HG03159 (cell line): Measurements from ENCODE around the gene GPR146.
"Not testable (repeated sequence)": the region's sequence is repeated elsewhere in the genome, so short reads cannot be mapped to it uniquely, and the experiment has no call there.

Experiments
- ATAC-seq: cut with Tn5 transposase; IDR thresholded peaks from one replicate; pipeline ENCODE4 v1.9.1; 2021; ENCODE audit warnings: mild to moderate bottlenecking, moderate library complexity; ENCODE audit not compliant: unreplicated experiment

Gene GPR146

DNA sequence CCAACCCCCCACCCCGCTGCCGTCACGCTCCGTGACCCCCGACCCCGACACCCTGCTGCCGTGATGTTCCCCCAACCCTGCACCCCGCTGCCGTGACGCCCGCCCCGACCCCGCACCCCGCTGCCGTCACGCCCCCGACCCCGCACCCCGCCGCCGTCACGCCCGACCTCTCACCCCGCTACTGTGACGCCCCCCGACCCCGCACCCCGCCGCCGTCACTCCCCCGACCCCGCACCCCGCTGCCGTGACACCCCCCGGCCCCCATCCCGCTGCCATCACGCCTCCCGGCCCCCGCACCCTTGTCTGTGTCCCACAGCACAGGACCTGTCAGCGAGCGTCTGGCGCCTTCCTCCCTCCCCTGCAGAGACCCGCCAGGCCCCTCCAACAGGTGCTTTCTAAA lies 29.7 kb downstream of the GPR146 start:
- ATAC-seq = not testable (repeated sequence)

DNA sequence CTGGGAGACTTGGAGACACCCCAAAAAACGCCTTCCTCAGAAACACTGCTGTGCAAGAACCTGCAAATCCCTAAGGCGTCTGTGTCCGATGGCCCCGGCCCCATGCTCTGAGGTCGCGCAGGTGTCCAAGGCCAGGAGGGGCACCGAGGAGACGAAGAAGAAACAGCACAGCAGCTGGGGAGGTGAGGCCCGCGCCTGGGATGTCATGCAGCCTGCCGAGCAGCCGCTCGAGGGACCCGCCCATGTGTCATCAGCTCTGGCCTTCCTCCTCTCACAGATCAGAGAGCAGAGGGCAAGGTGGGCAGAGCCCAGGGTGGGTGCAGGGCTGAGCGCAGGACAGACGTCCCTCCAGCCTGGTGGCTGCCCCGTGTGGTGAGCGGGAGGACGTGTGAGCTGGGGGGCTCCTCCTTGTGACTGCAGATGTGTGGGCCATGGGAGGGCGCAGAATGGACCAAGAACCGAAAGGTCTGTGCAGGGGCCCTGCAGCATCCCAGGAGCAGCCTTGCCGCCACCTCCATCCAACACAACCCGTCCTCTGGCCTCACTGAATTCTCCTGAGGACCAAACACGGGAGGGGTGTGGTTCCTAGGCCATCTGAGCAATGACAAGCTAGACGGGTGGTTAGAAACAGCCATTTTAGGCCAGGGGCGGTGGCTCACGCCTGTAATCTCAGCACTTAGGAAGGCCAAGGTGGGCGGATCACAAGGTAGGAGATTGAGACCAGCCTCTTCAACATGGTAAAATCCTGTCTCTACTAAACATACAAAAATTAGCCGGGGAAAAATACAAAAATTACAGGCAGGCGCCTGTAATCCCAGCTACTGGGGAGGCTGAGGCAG lies 30.5 kb downstream of the GPR146 start:
- ATAC-seq = no peak

DNA sequence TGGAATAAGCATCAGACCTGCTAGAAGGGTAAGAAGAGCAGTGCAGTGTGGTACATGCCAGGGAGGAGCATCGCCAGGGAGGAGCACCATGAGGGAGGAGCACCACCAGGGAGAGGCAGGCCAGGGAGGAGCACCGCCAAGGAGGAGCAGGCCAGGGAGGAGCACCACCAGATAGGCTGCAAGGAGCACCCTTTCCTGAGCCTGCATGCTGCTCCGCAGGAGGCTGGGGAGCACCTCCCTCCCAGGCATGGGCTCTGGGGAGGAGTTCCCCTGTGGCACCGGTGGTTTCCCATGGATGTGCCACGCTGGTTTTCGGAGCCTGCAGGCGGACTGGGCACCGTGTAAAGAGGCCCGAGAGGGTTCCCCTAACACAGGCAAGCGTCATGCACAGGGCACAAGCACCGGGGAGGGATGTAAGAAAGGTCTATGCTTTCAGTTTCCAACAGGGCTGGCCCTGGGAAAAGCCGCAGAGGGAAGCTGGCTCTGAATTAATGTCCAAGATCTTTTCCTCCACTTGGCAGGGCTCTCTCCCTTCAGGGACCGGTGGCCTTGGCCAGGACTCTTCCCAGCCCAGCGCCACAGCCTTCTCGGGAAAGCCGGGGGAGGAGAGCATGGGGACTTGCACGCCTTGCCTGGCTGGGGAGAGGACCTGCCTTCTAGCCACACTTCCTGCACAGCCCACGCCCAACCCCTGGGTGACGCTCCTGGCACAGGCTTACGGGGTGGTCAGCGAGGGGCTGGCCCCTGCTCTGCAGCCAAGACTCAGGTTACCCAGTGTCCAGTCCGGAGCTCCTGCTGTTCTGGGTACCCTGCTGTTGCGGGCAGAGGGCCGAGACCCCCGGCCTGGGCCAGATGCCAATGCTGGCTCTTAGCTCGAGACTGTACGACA lies 32.1 kb downstream of the GPR146 start:
- ATAC-seq = no peak

DNA sequence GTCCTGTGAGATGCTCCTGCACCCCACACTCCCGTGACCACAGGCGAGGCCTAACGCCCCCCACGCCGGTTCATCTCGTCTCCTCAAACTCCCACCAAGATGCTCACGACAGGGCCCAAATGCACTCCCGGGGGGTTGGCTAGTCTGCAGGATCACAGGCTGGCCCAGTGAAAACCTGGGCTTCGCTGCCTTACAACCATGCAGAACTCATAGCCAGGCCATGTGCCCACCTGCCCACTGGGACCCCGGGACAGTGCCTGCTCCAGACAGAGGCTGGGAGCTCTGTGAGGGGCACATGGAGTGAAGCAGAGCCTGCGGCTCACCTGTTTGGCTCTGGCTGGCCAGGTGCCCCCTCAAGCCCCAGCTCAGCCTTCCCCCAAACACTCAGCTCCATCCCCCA lies 34.2 kb downstream of the GPR146 start:
- ATAC-seq = no peak

DNA sequence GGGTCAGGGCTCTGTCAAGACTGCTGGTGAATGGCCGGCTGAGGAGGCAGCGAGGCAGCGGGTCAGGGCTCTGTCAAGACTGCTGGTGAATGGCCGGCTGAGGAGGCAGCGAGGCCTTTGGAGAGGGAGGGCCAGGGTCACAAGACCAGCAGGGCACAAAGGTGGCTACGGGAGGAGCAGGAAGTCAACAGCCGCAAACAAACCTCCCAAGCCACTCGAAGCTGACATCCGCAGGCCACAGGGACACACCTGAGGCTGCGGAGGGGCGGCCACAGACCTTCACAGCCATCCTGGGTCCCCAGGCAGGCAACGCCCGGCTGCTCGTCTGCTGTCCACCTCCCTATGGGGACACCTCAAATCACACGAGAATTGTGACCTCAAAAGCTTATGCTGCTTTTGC lies 34.6 kb downstream of the GPR146 start:
- ATAC-seq = no peak

DNA sequence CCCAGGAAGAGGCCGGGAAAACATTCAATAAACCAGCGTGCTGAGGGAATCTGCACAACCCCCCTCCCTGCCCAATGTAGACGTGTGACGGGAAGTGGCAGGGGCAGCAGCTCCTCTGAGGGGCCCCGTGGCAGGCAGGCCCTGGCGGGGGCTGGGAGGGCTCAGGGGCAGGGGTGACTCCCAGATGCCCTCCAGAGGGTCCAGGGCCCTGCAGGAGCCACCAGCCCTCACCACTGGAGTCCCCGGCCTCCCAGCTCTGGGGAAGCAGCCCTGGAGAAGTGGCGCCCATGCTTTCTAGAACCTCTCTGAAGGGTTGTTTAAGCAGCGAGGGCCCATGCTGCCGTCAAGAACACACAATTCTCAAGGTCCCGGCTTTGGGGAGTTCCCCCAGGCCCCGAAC lies 35.2 kb downstream of the GPR146 start:
- ATAC-seq = no peak

DNA sequence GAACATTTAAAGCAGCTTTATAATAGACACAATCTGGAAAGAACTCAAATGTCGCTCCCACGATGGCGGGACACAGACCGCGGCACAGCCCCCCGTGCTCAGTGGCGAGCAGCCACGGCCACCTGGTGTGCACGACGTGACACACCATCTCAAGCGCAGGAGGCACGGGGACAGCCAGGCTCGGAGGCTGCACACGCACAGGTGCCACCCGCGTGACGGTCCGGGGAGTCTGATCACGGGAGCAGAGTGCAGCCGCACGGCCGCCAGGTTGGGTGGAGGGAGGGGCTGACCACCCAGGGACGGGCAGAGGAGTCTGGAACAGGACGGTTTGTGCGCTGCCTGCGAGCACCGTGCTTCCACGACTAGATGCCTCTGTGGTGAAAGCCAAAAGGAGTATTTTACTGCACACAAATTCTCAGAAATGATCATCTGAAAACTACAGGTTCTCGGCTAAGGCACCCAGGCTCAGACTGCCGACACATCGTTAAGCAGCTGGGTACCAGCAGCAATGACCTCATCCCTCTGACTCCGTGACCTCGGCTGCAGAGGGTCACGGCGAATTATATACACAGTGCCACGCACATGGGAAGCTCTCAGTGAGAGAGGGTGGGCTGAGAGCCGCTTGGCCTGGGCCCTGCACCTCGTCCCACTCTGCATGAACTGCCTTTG lies 36.0 kb downstream of the GPR146 start:
- ATAC-seq = no peak

DNA sequence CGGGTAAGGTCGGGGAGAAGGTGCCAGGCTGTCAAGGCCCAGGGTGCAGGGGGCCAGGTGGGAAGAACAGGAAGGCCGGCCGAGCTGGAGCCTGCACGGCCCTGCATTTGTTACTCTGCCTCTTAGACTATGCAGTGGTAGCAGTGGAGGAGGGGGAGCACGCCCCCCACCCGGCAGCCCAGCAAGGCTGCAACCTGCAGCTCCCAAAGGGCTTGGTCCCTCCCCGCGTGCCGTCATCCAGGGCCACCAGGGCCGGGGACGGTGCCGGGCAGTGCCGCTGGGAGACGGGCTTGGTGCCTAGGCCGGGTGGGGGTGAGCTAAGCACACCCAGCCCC lies 36.5 kb downstream of the GPR146 start:
- ATAC-seq = no peak

DNA sequence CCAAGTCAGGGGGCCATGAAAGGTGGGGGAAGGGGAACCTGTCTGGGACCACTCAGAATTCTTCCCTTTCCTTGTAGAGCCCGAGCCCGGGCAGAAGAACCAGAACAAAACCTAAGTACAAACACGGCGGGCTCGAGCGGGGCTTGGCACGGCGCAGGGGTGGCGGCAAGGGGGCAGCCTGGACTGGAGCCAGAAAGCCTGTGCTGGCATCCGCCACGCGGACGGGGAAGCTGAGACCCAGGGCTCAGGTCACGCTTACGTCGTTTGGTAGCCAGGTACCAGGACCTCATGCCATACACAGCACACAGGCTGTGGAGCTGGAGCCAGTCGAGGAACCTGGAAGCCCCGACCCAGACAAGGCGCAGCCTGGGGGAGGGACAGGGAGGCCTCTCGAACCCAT lies 37.0 kb downstream of the GPR146 start:
- ATAC-seq = no peak

DNA sequence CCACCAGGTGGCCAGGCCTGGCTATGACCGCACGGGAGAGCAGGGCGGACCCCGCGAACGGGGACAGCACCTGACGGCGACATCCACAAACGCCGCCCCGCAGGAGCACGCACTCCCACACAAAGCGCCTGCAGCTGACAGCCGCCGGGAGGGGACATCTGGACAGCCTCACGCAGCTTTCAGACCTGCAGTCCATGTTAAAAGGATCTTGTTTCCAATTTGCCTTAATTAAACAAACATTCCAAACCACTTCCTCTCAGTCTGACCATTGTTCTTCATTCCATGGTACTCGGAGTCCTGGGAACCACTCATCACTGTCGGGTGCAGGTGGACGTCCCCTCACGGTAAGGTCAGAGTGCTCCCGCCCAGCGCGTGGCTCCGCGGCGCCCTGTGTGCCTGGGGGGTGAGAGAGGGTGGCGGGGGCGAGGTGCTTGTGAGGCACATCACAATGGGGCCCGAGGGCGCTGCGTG lies 37.6 kb downstream of the GPR146 start:
- ATAC-seq = no peak

DNA sequence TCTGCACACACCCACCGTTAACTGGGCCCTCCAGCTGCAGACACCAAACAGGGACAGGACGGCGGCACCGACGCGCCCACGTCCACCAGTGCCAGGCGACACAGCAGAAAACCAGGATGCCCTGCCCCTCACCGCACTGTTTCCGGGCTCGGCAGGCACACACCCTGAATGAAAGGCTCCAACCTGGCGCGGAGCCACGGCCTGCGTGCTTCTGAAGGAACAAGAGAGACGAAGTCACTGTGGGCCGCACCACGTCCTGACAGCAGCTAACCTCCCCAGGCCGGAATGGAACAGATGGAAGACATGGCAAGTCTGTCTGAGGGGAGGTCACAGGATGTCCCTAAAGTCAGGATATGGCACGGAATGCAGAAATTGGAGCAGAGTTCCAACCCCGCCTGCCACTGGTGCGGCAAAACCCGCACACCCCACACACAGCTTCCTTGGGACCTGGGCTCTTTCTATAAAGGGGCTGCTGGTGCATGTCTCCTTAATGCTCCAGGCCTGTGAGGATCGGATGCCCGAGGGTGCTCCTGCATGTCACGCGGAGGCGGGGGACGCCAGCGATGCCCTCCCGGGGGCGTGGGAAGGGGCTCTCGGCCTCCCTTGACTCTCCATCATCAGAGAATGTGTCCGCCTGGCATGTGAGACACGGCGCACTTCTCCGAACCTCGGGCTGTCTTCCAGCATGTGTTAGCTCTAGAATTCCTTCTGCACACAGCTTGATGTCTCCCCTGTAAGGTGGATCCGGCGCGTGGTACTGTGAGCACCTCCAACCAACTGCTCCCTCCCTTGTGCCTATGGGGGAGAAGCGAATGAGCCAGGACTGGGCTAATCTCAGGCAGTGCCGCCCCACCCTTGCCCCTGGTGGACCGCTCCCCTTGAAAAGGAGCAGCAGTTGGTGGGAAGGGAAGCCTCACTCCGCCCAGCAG lies 39.6 kb downstream of the GPR146 start:
- no peak for ATAC-seq

DNA sequence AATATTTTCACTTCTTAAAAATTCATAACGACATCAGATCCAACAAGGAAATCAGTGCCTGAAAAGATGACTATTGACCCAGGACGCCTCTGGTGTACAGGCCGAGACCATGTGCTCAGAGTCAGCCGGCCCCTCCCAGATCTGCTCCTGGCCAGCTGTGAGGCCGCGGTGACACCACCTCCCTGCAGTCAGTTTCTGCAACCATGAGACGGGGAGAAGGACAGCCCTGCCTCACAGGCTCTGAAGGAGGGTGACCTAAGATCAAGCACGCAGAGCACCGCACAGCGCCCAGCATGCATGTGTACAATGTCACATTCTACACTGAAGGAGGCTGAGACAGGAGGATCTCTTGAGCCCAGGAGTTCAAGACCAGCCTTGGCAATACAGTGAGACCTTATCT lies 40.9 kb downstream of the GPR146 start:
- no peak for ATAC-seq

DNA sequence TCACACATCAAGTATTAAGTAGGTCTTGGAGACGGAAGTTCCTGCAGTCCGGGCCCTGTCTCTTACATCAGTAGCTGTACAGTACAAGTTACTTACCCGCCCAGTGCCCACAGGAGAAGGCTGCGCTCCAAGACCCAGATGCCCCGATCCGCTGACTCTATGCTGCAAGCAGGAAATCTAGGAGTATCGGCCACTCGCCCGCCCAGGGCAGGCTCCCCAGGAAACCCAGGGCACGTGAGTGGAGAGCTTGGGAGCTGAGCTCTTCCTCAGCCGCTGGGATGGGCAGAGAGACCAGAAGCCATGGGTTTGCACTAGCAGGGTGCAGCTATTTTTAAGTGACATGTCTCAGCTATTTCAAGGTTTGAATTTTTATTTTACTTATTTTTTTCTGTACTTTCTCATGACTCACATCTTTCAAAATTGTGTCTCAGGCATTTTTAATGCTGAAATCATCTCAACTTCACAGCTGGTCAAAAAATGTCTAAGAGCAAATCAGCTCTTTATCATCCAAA lies 41.6 kb downstream of the GPR146 start:
- ATAC-seq = no peak

DNA sequence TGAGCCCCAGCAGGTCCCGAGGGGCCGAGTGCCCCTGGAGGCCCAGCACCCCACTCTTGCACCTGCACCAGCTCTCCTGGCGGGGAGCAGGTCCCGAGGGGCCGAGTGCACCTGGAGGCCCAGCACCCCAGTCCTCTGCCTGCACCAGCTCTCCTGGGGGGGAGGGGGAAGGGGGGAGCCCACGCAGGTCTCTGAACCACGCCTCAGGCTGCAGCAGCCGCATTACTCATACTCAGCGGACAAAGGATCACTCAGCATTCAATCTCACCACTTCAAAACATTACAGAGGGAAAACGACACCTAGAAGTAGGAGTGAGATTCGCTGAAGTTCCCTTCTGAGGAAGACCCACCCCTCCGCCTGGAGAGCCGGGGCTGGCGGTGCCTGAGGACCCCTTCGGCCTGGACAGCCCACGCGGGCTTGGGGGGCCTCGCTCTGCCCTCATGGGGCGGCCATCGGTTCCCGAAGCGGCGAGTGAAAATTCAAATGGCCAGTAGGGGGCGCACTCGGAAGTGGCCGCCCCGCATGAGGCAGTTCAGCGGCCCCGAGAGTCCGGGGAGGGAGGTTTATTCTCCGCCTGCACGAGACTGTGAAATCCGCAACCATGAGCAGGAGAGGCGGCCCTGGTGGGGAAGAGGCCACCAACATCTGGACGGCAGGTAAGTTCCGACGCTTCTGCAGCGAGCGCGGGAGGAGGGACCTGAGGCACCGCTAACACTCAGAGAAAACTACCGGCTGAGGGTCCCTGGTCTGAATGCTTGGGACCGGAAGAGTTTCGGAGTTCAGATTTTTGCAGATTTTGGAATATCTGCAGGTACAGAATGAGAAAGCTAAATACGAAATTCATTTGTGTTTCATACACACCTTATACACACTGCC lies 42.5 kb downstream of the GPR146 start:
- ATAC-seq = peak; percentile 74

DNA sequence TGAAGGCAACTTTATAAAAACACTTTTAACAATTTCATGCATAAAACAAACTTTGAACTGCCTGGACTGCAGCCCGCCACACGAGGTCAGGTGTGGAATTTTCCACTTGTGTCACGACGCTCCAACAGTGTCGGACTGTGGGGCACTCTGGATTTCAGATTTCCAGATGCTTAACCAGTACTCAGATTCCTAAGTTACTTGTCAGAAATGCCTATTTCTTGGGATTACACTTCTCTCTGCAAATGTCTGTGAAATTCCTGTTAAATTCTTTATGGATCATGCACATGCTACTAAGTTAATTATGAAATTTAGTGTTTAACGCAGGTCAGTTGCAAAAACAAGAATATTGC lies 43.1 kb downstream of the GPR146 start:
- no peak for ATAC-seq

DNA sequence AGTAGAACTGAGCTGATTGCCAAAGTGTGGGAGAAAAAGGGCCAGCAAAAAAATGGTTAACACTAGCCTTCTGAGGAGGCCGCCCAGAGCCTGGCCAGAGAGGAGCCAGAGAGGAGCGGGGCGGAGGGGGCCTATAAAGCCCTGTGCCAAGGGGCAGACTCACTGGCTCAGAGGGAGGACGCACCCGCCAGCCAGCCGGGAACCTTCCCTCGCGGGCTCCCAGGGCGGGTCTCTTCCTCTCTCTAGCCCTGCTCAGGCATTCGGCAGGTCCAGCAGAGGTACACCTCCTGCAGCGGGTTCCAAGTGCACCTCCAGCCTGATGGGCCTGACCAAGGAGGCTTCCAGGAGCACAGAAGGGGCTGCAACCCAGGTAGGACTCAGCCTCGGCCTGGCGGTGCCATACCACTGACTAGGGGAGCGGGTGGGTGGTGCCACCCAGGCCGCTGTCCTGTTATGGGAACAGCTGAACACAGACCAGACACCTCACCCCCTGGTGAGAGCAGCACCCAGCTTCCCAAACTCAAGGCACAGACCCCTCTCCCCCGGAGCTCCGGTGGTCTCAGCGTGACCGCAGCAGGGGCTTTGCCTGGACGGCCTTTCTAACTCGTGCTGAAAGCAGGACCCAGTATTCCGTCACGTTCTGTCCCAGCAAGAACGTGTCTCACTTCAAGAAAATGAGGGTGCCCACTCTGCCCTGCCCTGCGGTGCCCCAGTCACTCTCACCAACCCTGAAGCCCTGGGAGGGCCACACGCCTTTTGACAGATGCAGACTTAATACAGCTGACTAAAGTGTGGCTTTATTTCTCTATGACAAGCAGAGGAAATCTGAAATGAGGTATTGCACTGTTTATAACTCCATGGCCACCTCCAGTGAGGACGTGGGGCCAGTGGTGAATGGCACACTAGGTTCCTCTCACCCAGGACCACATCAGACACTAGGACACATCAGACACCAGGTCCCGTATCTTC lies 43.9 kb downstream of the GPR146 start, which contains the start of gene GPER1:
Gene GPER1 (plus strand): TSS at position 162 of the 969 bp plus-strand sequence. CDS start 3,616 bp downstream, outside the sequence.
- ATAC-seq = no peak

DNA sequence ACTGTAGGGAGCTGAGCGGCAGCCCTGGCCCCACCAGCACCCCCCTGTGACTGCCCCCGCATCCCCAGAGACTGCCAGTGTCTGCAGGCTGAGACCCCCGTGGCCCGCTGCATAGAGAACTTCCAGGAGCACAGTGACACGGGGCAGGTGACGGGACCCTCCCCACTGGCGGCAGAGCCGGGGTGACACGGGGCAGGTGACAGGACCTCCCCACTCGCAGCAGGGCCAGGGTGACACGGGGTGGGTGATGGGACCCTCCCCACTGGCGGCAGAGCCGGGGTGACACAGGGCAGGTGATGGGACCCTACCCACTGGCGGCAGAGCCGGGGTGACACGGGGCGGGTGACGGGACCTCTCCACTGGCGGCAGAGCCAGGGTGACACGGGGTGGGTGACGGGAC lies 45.9 kb downstream of the GPR146 start:
- no peak for ATAC-seq
